ENCODE data around the gene PRRG3.
"Not testable (repeated sequence)": the region's sequence is repeated elsewhere in the genome, so short reads cannot be mapped to it uniquely, and the experiment has no call there.

GRCh38 chrX:151697082-151697481 is 1.8 kb downstream of the PRRG3 start:
- not testable (repeated sequence) for TF ChIP-seq CTCF, EP300, POLR2A, POLR2AphosphoS5 (IDR thresholded peaks at IDR 0.05)

Data from upper lobe of left lung (tissue), 4 donors.